GM12878 (cell line): ENCODE results near the gene EFCAB11. TPM values are rescaled to one million over a fixed set of nuclear protein-coding genes. Genes with fewer than 3 reads are reported as not detected.

Experiments used
- ATAC-seq: fragments of 200-7000 bp; cut with Tn5 transposase; 3 replicates; pipeline ENCODE4 v1.9.1; 2020; ENCODE audit warnings: mild to moderate bottlenecking, moderate library complexity
- BruUV-seq: library from RNA; stranded (reverse); fragments of 400-500 nt; replicated peaks from 2 replicates; lab custom pipeline; 2021; lab: Mats Ljungman, UMichigan
- CTCF ChIA-PET: fragments of 300-600 bp; sonication (Branson Sonifier 250); formaldehyde crosslinking; extraction: SDS; loops from one replicate; lab custom pipeline; 2021; ENCODE audit warnings: inconsistent platforms; lab: Yijun Ruan, JAX
- POLR2A ChIA-PET: fragments of 350-600 bp; formaldehyde crosslinking; extraction: SDS; loops from one replicate; lab custom pipeline; 2021; ENCODE audit warnings: inconsistent platforms; lab: Charles Lee
- RAD21 ChIA-PET: fragments of 300-600 bp; sonication (Branson Sonifier 250); formaldehyde crosslinking; loops from one replicate; lab custom pipeline; 2023; ENCODE audit warnings: antibody characterized with exemption; ENCODE audit not compliant: unreplicated experiment; lab: Charles Lee
- SMC1A ChIA-PET: fragments of 300-600 bp; sonication (Branson Sonifier 250); formaldehyde crosslinking; loops from one replicate; lab custom pipeline; 2023; ENCODE audit not compliant: unreplicated experiment, uncharacterized antibody; lab: Charles Lee
- DNase-seq: peaks from one replicate; pipeline ENCODE4 v3.0.0-alpha.2; 2011; ENCODE audit warnings: low read depth, low spot score
- FAIRE-seq: peaks from 3 replicates; lab custom pipeline; 2011; peaks lifted over from hg19 to GRCh38; lab: Jason Lieb, UNC
- H2AFZ ChIP-seq: 2 replicates; pipeline ENCODE4 v1.6.0; 2011; ENCODE audit warnings: low read depth, low read length, control low read depth; ENCODE audit not compliant: control insufficient read depth
- H3K27ac ChIP-seq: 2 replicates; pipeline ENCODE4 v1.5.1; 2011; ENCODE audit warnings: control low read depth; ENCODE audit not compliant: control insufficient read depth, insufficient read depth
- H3K27me3 ChIP-seq, 2 experiments: replicated peaks in 1 of 2; 2 replicates each; pipeline versions ENCODE4 v1.6.0 to v1.6.1; 2011; ENCODE audit warnings: low read length in 1 of 2; ENCODE audit not compliant: control insufficient read depth in 2 of 2, insufficient read depth in 2 of 2
- H3K36me3 ChIP-seq, 2 experiments: 2 replicates each; pipeline ENCODE4 v1.5.1; 2011; ENCODE audit warnings: low read length in 1 of 2; ENCODE audit not compliant: control insufficient read depth in 2 of 2, insufficient read depth in 2 of 2
- H3K4me1 ChIP-seq: 2 replicates; pipeline ENCODE4 v1.6.1; 2011; ENCODE audit warnings: mild to moderate bottlenecking, low read length, moderate library complexity, mixed read lengths; ENCODE audit not compliant: control insufficient read depth, insufficient read depth
- H3K4me2 ChIP-seq: 2 replicates; pipeline ENCODE4 v1.6.0; 2011; ENCODE audit warnings: control low read depth; ENCODE audit not compliant: control insufficient read depth, insufficient read depth
- H3K4me3 ChIP-seq: fragments of 200-600 bp; sonication (generic); 2 replicates; pipeline ENCODE4 v1.5.1; 2016
- H3K79me2 ChIP-seq: 2 replicates; pipeline ENCODE4 v1.6.0; 2011; ENCODE audit warnings: low read length; ENCODE audit not compliant: control insufficient read depth, insufficient read depth
- H3K9ac ChIP-seq: 2 replicates; pipeline ENCODE4 v1.8.0; 2011; ENCODE audit warnings: low read length, control low read depth, mixed read lengths; ENCODE audit not compliant: control insufficient read depth, insufficient read depth
- H3K9me3 ChIP-seq: replicated peaks from 3 replicates; pipeline ENCODE4 v1.5.1; 2011; ENCODE audit warnings: mild to moderate bottlenecking, low read length; ENCODE audit not compliant: control insufficient read depth, insufficient read depth
- H4K20me1 ChIP-seq: 2 replicates; pipeline ENCODE4 v1.6.0; 2011; ENCODE audit not compliant: control insufficient read depth, insufficient read depth
- BMI1 ChIP-seq: fragments of 450-650 bp; IDR thresholded peaks from 2 replicates; pipeline ENCODE4 v1.6.1; 2016; ENCODE audit warnings: mild to moderate bottlenecking, moderate library complexity, borderline replicate concordance
- YY1 ChIP-seq: IDR thresholded peaks from 2 replicates; pipeline ENCODE4 v1.6.1; 2011; ENCODE audit warnings: low read depth, mild to moderate bottlenecking, low read length
- WGBS: methylation state at CpG from one replicate; pipeline ENCODE4 v1.1.6; 2016; ENCODE audit warnings: low lambda C conversion rate; ENCODE audit not compliant: insufficient replicate concordance, insufficient coverage; ENCODE audit errors: missing lambda C conversion rate; 5-methylcytosine and 5-hydroxymethylcytosine counted together
- in situ Hi-C: fragments of 300-500 bp; cut with MboI; formaldehyde crosslinking; loops from 9 replicates; pipeline ENCODE4 v1.14.3; 2018; ENCODE audit warnings: mixed read lengths
- intact Hi-C: fragments of 100-400 bp; cut with micrococcal nuclease; formaldehyde crosslinking; loops from one replicate; pipeline ENCODE4 v1.14.2; 2022; ENCODE audit not compliant: unreplicated experiment
- polyA plus RNA-seq, 11 experiments: library from polyadenylated mRNA; depleted of rRNA in 4 of 11; unstranded in 6 of 11; stranded (reverse) in 5 of 11; fragments of >200 nt; fragmentation: Nextera tagmentation in 4 of 11; fragmentation: Illumina TruSeq in 1 of 11; extraction: Ambion mirVana in 4 of 11; extraction: Trizol in 1 of 11; gene quantifications; 1 replicate in 1 of 11; 2 replicates in 10 of 11; pipeline versions ENCODE4 v1.2.1 to v1.2.3, GENCODE V29; 2011 to 2016; ENCODE audit warnings: inconsistent platforms in 2 of 11, missing spikeins in 2 of 11, low read depth in 1 of 11
- total RNA-seq, 4 experiments: library from RNA; depleted of rRNA in 3 of 4; stranded (reverse); fragments of >200 nt in 3 of 4; fragmentation: Illumina TruSeq in 1 of 4; extraction: Trizol in 1 of 4; gene quantifications; 2 replicates each; pipeline versions ENCODE4 v1.2.1 to v1.2.3, GENCODE V29; 2013 to 2021
- TF ChIP-seq, protein P1 (sequence below): fragments of 450-650 bp; formaldehyde crosslinking; IDR thresholded peaks from 2 replicates; pipeline ENCODE4 v1.4.0; 2022; ENCODE audit warnings: mild to moderate bottlenecking, moderate library complexity

Gene EFCAB11
- total and polyA plus RNA-seq, 10 of the 15 experiments (the other 5 are each of a cell fraction or from before 2014, with no cell fraction given): 8.6 to 37.4 (median 18.0) TPM

DNA sequence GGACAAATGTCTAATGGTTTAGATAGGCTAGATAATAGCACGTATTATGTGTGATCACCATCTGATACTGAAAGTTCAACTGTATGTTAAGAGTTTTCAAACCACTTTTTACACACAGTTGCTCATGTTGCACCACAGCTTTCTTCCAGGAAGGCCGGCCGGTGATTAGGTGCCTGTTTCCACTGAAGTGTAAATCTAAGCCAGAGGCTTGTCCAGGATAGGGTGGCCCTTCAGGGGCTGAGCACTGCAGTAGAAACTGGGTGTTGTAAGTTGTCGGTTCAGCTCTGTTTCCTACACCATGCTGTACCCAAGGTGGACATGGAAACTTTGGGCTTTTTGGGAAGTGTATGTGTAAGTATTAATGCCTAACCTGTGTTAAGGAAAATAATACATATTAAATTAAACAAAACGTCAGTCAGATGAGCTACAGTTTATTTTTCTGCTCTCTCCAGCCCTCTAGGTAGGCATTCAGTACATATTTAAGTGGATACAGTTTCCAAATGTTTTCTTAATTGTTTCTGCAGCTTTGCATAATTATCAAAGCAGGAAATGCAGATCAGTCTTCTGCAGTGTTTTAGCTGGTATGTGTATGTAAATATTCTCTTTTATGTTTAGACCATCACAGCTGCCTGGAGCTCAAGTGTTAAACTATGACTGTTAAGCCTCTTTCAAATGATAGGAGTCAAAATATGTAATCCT lies 32.1 kb upstream of the EFCAB11 start:
- intact Hi-C loops: no loop called here
- no TSS peak for BruUV-seq
- peaks cover 4 to 20% of the 10 kb centered on the region in 2 experiments; a peak in 3 of 4 replicates for H3K36me3 ChIP-seq
- H3K27ac ChIP-seq: no peak overlapping the region
- TF ChIP-seq YY1: no peak
- no peaks in the 10 kb centered on the region for H3K9me3 ChIP-seq
- no peaks in the 10 kb centered on the region for H3K27me3 ChIP-seq
- ChIA-PET SMC1A (interaction anchor here (0.9 to 1.1 kb wide), 2 partner anchors 9 to 20 kb away, joined by 3 to 4 read pairs; no protein-coding TSS in a partner anchor), POLR2A (no interaction called here), RAD21 (no interaction called here), CTCF (interaction anchor here (1.5 to 2.8 kb wide), 2 partner anchors 9 to 13 kb away, joined by 4 to 18 read pairs; no protein-coding TSS in a partner anchor)
- ATAC-seq (no peak), DNase-seq (no peak), FAIRE-seq (no peak)
- H2AFZ ChIP-seq: no peak overlapping the region
- H3K79me2 ChIP-seq: no peaks in the 10 kb centered on the region
- WGBS: 88% methylated on average over 5 of the region's 5 CpGs
- no peak overlapping the region for H3K9ac ChIP-seq
- no peaks in the 10 kb centered on the region for H3K4me1 ChIP-seq
- H4K20me1 ChIP-seq: no peaks in the 10 kb centered on the region; the same call in 1 of the 2 replicates
- H3K4me3 ChIP-seq: no peak overlapping the region
- H3K4me2 ChIP-seq: no peak overlapping the region
- in situ Hi-C loops: no loop called here

DNA sequence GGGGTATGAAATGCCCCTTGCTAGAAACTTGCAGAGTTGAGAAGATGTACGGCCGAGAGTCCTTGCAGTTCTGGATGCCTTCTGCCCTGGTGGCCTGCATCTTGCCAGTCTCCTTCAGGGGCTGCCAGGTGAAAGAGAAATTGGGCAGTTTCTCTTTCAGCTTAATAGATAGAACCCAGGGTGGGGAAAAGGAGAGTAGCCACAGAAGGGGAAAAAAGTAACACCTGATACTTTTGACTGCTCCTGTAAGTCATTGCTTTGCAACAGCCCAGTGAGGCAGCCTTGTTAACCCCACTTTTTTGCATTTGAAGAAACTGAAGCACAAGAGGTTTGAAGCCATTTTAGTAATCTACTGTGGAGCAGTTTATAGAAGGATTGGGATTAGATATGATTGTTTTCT lies 28.8 kb upstream of the EFCAB11 start:
- no peaks in the 10 kb centered on the region; the same call in 1 of the 2 replicates for H4K20me1 ChIP-seq
- ChIA-PET CTCF (interaction anchor here (0.8 to 2.5 kb wide), 2 partner anchors 11 to 44 kb away, joined by 3 to 9 read pairs; no protein-coding TSS in a partner anchor), POLR2A (interaction anchor here (0.5 kb wide), 1 partner anchor 27 kb away, joined by 3 read pairs; no protein-coding TSS in a partner anchor), SMC1A (interaction anchor here (2.3 kb wide), 1 partner anchor 10 kb away, joined by 7 read pairs; no protein-coding TSS in a partner anchor), RAD21 (no interaction called here)
- FAIRE-seq: no peak
- no peak for DNase-seq
- TF ChIP-seq BMI1: no peak
- TF ChIP-seq, protein P1, sequence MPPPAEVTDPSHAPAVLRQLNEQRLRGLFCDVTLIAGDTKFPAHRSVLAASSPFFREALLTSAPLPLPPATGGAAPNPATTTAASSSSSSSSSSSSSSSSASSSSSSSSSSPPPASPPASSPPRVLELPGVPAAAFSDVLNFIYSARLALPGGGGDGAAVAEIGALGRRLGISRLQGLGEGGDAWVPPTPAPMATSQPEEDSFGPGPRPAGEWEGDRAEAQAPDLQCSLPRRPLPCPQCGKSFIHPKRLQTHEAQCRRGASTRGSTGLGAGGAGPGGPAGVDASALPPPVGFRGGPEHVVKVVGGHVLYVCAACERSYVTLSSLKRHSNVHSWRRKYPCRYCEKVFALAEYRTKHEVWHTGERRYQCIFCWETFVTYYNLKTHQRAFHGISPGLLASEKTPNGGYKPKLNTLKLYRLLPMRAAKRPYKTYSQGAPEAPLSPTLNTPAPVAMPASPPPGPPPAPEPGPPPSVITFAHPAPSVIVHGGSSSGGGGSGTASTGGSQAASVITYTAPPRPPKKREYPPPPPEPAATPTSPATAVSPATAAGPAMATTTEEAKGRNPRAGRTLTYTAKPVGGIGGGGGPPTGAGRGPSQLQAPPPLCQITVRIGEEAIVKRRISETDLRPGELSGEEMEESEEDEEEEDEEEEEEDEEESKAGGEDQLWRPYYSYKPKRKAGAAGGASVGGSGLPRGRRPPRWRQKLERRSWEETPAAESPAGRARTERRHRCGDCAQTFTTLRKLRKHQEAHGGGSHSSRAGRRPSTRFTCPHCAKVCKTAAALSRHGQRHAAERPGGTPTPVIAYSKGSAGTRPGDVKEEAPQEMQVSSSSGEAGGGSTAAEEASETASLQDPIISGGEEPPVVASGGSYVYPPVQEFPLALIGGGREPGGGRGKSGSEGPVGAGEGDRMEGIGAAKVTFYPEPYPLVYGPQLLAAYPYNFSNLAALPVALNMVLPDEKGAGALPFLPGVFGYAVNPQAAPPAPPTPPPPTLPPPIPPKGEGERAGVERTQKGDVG (CRISPR knock-in tag): no peak
- intact Hi-C loops (no loop called here), in situ Hi-C loops (no loop called here)
- H3K27ac ChIP-seq: no peak overlapping the region
- H3K79me2 ChIP-seq: no peaks in the 10 kb centered on the region
- no peak for ATAC-seq
- no peaks in the 10 kb centered on the region for H3K9me3 ChIP-seq
- no TSS peak for BruUV-seq
- whole genome bisulfite sequencing: 91% methylated on average over 2 of the region's 2 CpGs
- no peak overlapping the region for H3K9ac ChIP-seq
- H3K4me1 ChIP-seq: no peaks in the 10 kb centered on the region
- no peaks in the 10 kb centered on the region for H3K27me3 ChIP-seq
- H3K36me3 ChIP-seq: peaks cover 7 to 32% of the 10 kb centered on the region in 2 experiments
- no peak overlapping the region for H3K4me3 ChIP-seq
- H3K4me2 ChIP-seq: no peak overlapping the region
- H2AFZ ChIP-seq: no peak overlapping the region
